HG02610 (cell line): ENCODE data around the gene RABGAP1L.
"Not testable (repeated sequence)": the region's sequence is repeated elsewhere in the genome, so short reads cannot be mapped to it uniquely, and the experiment has no call there.

Source experiments
- ATAC-seq: cut with Tn5 transposase; IDR thresholded peaks from one replicate; pipeline ENCODE4 v1.9.1; 2021; ENCODE audit warnings: mild to moderate bottlenecking, moderate library complexity; ENCODE audit not compliant: unreplicated experiment

RABGAP1L gene

DNA sequence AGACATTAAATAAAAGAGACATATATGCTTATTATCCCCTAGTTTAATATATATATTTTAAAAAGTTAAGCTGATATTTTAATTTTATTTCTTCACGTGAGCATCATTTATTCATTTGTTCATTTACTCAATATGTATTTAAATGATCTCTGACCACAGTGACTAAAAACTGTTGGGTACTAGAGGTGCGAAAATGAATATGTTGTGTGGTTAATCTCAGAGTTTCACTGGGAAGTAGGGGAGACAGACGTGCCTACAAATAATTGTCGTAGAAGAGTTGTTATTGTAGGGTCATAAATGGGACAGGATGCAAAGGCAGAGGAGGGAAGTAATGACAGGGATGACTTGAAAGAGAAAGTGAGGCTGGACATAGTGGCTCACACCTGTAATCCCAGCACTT, 627.4 kb downstream of the RABGAP1L start:
- peak; percentile 69 for ATAC-seq

- ATAC-seq = no peak
Measured at GRCh38 chr1:174788981-174789380, 629.7 kb downstream of the RABGAP1L start.

GRCh38 chr1:174789399-174789798, 630.1 kb downstream of the RABGAP1L start:
- ATAC-seq = peak; percentile 87

DNA sequence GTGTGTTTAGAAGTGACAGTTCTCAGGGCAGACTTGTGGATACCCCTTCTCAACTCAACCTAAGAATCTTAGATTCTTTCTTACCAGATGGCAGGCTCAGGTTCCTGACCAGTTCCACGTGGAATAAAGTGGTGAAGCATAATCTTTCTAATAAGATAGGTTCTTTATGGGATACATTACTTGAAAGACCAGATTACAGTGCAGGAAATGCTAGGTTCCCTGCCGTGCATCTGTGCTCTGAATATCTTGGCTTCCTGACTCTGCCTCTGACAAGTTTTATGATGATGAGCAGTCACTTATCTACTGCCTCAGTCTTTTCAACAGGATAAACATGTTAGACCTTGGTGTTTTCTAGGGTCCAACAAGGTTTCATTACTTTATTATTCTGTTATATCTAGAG, 632.5 kb downstream of the RABGAP1L start:
- no peak for ATAC-seq

DNA sequence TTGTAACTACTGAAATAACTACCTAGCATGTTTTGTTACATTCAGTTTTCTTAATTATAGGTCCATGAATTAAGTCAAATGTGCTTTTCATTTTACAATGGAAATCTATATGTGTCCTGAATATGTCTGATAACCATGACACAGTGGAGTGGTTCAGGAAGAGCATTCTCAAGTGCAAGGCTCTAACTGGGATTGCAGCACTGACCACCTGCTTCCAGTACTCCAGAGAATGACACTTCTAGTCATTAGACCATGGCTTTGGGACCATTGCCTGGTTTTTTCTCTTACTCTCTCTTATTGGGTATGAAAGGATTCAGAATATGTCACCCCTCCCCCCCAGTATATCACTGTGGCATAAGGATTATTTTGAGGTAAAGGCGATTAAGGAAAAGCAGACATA, 635.5 kb downstream of the RABGAP1L start:
- no peak for ATAC-seq

DNA sequence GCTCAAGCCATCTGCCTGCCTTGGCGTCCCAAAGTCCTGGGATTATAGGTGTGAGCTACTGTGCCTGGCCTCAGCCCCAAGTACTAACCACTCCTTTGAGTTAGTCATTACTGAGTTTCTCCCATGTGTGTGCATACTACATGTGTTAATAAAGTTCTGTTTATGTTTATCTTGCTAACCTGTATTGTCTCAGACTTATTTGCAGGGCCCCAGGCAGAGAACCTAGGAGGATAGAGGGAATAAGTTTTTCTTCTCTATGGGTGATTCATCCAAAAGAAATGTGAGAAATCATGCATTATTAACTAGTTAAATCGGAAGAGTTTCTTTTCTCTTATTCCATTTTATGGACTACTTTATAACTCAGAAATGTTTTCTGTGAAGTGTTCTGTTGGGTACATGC, 636.5 kb downstream of the RABGAP1L start:
- no peak for ATAC-seq

DNA sequence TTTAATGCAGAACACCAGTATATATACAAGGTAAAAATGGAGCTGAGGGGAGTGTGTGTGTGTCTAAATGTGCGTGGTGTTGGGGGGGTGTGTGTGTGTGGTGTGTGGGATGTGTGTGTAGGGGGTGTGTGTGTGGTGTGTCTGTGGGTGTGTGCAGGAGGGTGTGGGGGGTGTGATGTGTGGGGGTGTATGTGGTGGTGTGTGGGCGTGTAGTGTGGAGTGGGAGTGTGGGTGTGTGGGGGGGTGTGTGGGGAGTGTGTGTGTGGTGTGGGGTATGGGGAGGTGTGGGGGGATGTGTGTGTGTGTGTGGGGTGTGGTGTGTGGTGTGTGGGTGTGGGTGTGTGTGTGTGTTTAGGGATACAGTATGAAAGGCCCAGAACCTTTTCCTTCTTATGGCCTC, 638.1 kb downstream of the RABGAP1L start:
- no peak for ATAC-seq

DNA sequence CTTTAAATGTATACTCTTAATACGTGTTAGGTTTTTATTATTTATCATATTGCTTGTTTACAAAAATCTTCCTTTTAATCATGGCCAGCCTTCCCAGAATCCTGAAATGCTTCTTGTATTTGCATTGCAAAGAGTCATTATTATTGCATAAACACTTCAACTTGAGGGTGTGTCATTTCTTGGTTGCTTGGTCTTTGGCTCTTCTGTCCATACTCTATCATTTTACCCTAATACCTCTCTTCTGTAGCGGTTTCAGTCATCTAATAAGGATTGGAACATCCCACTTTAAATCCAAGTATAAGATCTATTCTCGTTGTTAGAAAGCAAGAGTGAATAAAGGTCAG, 639.8 kb downstream of the RABGAP1L start:
- ATAC-seq = no peak

- ATAC-seq = no peak
Measured at GRCh38 chr1:174800216-174800851, 641.0 kb downstream of the RABGAP1L start.

DNA sequence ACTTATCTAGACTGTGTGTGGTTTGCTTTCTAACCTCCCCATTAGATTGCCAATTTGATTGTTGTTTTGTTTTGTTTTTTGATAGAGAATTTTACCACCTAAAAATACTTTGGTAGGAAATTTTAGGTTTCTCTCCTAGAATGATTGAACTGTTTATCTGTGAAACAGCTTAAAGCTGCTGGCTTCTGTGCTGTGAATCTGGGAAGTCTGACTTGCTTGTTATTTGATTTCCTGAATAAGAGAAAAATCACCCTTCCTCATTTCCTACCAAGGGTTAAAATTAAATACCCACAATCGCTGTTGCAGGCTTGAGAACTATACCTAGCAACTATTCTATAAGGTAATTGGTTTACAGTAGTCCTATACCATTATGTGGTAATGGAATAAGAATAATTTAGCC, 641.6 kb downstream of the RABGAP1L start:
- ATAC-seq = no peak

DNA sequence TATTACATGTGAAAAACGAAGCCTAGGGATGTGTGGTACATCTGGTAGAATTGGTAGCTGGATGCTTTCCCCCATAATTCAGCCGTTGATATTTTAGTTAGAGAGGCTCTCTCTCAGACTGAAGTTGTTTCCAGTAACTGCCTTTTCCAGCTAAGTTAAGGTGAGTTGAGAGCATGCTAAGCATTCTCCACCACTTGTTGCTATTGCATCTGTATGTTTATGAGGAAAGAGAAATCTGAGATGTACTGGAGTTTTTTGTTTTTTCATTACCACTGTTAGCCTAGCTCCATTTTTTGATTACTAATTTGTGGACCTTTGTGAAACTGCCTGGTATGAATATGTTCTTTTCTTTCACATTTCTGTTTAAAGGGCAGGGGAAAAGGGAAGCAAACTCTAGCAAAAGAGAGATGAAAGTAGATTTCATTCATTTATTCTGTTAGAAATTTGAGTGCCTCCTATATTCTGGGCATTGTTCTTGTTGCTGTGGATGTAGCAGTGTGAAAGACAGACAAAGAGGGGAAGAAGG, 650.5 kb downstream of the RABGAP1L start:
- peak; percentile 63 for ATAC-seq

- ATAC-seq = no peak
Measured at GRCh38 chr1:174812016-174812415, 652.7 kb downstream of the RABGAP1L start.

DNA sequence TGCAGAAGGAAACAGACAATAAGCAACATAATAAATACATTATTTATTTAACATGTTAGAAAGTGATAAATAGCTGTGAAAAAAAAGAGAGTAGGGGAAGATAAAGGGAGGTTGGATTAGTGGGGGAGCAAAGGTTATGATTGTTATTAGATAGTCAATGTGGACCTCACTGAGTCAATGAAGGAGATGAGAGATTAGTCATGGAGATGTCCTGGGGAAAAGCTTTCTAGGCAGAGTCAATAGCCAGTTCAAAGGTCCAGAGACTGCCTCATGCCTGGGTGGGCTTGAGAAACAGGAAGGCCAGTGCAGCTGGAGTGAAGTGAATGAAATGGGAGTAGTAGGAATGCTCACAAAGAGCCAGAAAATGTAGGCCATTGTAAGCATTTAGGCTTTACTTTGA, 653.3 kb downstream of the RABGAP1L start:
- ATAC-seq = no peak

- ATAC-seq = peak; percentile 68
Measured at GRCh38 chr1:174815036-174815435, 655.7 kb downstream of the RABGAP1L start.

- peak; percentile 47 for ATAC-seq
Measured at GRCh38 chr1:174815474-174815908, 656.2 kb downstream of the RABGAP1L start.

- not testable (repeated sequence) for ATAC-seq
Measured at GRCh38 chr1:174816621-174817020, 657.3 kb downstream of the RABGAP1L start.

DNA sequence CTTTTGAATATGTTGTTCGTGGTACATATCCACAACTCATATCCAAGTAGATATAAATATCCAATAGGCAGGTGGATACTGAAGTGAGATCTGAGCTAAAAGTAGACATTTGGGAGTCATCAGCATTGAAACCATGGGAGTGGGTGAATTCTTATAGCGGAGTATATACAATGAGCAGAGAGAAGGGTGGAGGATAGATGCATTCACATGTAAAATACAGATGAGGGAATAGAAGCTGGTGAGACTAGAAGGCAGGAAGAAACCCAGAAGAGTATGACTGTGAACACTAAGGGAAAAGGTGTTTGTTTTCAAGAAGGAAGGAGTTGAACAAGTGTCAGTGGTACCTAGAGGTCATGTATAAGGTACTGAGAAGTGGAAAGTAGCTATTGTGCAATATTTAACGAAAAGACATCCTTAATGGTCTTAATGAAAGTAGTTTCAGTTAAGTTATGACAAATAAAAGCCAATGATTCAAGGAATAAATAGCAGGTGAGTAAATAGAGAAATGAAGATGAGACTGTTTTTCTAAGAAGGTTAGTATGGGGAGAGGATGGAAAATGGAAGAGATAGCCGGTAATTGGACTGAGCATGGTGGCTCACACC, 658.8 kb downstream of the RABGAP1L start:
- peak; percentile 46 for ATAC-seq

- ATAC-seq = no peak
Measured at GRCh38 chr1:174818951-174819350, 659.6 kb downstream of the RABGAP1L start.

DNA sequence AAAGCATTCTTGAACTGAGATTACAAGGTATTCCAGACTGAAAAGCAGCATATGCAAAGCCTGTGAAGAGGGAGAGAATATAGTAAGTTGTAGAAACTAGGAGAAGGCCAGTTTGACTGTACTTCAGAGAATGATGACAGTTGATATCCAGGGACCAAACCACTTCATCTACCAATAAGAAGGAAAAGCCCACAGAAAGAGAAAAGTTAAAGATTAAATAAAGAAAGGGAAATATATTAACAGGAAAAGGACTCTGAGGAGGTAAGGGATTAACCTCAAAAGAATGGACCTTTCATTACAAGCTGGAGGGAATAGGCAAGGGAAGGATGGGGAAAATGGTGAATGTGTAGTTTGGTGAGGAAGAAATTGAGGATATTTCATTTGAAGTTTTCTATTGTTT, 660.3 kb downstream of the RABGAP1L start:
- ATAC-seq = no peak

DNA sequence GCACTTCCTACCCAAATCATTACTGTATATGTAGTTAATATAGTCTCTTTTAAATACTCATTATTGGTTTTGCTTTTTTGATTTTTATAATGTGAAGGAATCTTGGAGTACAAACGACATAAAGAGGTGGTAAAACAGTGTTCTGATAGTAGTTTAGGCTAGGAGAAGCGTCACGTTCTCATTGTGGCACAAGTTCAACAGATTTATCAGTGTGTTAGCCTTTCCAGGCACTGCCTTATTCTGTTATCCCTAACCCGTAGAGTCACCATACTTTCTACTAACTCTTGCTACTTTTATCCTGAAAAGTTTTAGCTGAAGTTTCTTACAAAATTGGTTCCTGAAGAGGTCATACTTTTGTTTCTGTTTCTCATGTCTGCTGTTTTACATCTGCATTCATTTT, 665.8 kb downstream of the RABGAP1L start:
- ATAC-seq = no peak

DNA sequence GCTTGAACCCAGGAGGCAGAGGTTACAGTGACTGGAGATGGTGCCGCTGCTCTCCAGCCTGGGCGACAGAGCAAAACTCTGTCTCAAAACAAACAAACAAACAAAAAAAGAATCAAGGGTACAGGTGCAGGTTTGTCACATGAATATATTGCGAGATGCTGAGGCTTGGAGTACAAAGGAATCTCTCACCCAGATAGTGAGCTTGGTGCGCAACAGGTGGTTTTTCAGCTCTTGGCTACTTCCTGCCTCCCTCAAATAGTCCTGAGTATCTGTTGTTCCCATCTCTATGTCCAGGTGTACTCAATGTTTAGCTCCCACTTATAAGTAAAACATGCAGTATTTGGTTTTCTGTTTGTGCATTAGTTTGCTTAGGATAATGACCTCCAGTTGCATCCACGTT, 666.5 kb downstream of the RABGAP1L start:
- ATAC-seq = no peak

GRCh38 chr1:174828264-174828663, 668.9 kb downstream of the RABGAP1L start:
- no peak for ATAC-seq

- no peak for ATAC-seq
Measured at GRCh38 chr1:174829990-174830389, 670.7 kb downstream of the RABGAP1L start.
